Thyroid gland (tissue), 4 donors: Measurements from ENCODE around the gene STK4. TPM values are rescaled to one million over a fixed set of nuclear protein-coding genes. Genes with fewer than 3 reads are reported as not detected.

ENCODE experiments used
- DNase-seq, 2 donors: peaks; one replicate each; pipeline ENCODE4 v3.0.0-alpha.2; 2019
- H3K27ac ChIP-seq, 3 donors: fragments of 200-600 bp; sonication (generic); 1 replicate in 2 of 3; 2 replicates in 1 of 3; pipeline ENCODE4 v1.5.1; 2016 to 2019; ENCODE audit warnings: mild to moderate bottlenecking in 1 of 3, moderate library complexity in 1 of 3
- H3K27me3 ChIP-seq: fragments of 200-600 bp; sonication (generic); one replicate; pipeline ENCODE4 v1.5.1; 2019
- H3K36me3 ChIP-seq, 2 donors: fragments of 200-600 bp; sonication (generic); one replicate each; pipeline ENCODE4 v1.5.1; 2016 to 2019
- H3K4me1 ChIP-seq, 2 donors: fragments of 200-600 bp; sonication (generic); one replicate each; pipeline ENCODE4 v1.5.1; 2017 to 2019
- H3K4me3 ChIP-seq, 3 donors: fragments of 200-600 bp; sonication (generic); replicated peaks in 1 of 3; 1 replicate in 2 of 3; 2 replicates in 1 of 3; pipeline ENCODE4 v1.5.1; 2016; ENCODE audit warnings: mild to moderate bottlenecking in 1 of 3
- H3K9me3 ChIP-seq: fragments of 200-600 bp; sonication (generic); one replicate; pipeline ENCODE4 v1.5.1; 2017
- POLR2A ChIP-seq, 2 donors: fragments of 450-650 bp; IDR thresholded peaks; one replicate each; pipeline ENCODE4 v1.6.1; 2017; ENCODE audit warnings: antibody characterized with exemption in 2 of 2, mild to moderate bottlenecking in 2 of 2, moderate library complexity in 1 of 2
- WGBS, 2 donors: methylation state at CpG; one replicate each; pipeline ENCODE4 v1.1.5; 2017; 5-methylcytosine and 5-hydroxymethylcytosine counted together
- intact Hi-C: fragments of 100-400 bp; cut with DNase I; formaldehyde crosslinking; loops from one replicate; pipeline ENCODE4 v1.15.1; 2023
- total RNA-seq, 4 donors: library from RNA; depleted of rRNA; stranded (reverse); fragments of >200 nt; gene quantifications; one replicate each; pipeline ENCODE4 v1.2.3, GENCODE V29; 2016
- TF ChIP-seq, protein P1 (sequence below), 6 experiments: fragments of 200-600 bp in 3 of 6; fragments of 450-650 bp in 3 of 6; sonication (generic) in 3 of 6; IDR thresholded peaks; one replicate each; pipeline ENCODE4 v1.5.1; 2016 to 2019; ENCODE audit warnings: antibody characterized with exemption in 6 of 6, mild to moderate bottlenecking in 2 of 6, inconsistent platforms in 1 of 6, moderate library complexity in 1 of 6

The STK4 gene
- total RNA-seq, 4 donors from 2014 or later: 18.8 to 37.2 (median 29.2) TPM

DNA sequence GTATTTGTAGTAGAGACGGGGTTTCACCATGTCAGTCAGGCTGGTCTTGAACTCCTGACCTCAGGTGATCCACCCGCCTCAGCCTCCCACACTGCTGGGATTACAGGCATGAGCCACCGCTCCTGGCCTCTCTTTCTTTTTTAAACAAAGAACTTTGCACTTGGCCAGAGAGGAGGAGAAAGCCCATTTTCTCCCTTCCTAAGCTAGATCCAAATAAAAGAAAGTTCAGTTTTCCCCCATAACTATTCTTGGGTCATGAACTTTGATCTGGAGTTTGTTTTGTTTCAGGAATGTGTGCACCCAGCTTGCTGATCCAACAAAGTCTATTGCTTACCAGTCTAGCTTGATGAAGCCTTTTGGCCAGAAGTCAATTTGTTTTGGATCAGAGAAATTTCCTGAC lies 111.2 kb downstream of the STK4 start:
- peaks cover 9 to 44% of the 10 kb centered on the region in 2 donors for H3K36me3 ChIP-seq
- 96 to 97% methylated on average over 3 of the region's 3 CpGs for WGBS, 2 donors
- intact Hi-C loops: no loop called here

DNA sequence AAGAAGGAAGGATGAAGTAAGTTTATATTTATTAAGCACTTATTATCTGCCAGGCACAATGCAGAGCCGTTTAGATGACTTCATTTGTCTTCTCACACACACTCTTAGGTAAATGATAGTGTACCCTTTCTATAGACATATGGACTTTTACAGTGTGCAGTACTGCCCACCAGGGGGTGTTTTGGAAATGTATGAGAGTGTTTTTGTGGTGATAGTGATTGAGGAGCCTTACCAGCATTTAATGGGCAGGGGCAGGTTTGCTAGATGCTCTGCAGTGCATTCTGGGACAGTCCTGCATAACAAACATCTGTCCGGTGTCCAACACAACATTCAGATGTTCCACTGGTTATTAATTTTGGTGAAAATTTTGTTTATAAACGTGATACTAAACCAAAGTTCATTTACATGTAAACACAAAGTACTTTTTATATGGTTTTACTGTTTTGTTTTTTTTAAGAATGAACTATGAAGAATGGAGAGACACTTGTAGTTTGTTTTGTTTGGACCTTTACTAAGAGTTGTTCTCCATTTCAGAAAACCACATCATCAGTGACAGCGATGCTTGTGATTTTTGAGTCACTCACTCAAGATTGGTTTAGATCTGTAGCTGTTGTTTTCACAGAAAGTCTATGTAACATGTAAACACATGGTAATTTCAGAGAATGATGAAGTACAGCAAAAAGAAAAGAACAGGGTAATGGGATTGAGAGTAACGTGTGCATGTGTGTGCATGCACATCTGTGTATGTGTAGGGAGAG lies 114.7 kb downstream of the STK4 start:
- no peak for DNase-seq
- Histone ChIP-seq H3K4me1 (no peaks in the 10 kb centered on the region), H3K27me3 (no peaks in the 10 kb centered on the region), H3K27ac (no peak overlapping the region), H3K9me3 (no peaks in the 10 kb centered on the region), H3K36me3 (peaks cover 0 to 30% of the 10 kb centered on the region in 2 donors), H3K4me3 (no peak overlapping the region)
- WGBS, 2 donors: 90 to 91% methylated on average over 5 of the region's 5 CpGs
- TF ChIP-seq, protein P1, sequence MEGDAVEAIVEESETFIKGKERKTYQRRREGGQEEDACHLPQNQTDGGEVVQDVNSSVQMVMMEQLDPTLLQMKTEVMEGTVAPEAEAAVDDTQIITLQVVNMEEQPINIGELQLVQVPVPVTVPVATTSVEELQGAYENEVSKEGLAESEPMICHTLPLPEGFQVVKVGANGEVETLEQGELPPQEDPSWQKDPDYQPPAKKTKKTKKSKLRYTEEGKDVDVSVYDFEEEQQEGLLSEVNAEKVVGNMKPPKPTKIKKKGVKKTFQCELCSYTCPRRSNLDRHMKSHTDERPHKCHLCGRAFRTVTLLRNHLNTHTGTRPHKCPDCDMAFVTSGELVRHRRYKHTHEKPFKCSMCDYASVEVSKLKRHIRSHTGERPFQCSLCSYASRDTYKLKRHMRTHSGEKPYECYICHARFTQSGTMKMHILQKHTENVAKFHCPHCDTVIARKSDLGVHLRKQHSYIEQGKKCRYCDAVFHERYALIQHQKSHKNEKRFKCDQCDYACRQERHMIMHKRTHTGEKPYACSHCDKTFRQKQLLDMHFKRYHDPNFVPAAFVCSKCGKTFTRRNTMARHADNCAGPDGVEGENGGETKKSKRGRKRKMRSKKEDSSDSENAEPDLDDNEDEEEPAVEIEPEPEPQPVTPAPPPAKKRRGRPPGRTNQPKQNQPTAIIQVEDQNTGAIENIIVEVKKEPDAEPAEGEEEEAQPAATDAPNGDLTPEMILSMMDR (IDR thresholded peaks at IDR 0.05): peak in 1 of 6 experiments; percentile 19
- TF ChIP-seq POLR2A (IDR thresholded peaks at IDR 0.05): no peak
- intact Hi-C loops: no loop called here

More for the DNA sequence above, 111.2 kb downstream of the STK4 start:
- H3K9me3 ChIP-seq: no peaks in the 10 kb centered on the region
- no peak overlapping the region for H3K27ac ChIP-seq
- DNase-seq: no peak
- no peaks in the 10 kb centered on the region for H3K27me3 ChIP-seq
- H3K4me1 ChIP-seq: no peaks in the 10 kb centered on the region
- TF ChIP-seq POLR2A (IDR thresholded peaks at IDR 0.05): no peak
- TF ChIP-seq, protein P1 (IDR thresholded peaks at IDR 0.05): no peak
- H3K4me3 ChIP-seq: no peak overlapping the region

DNA sequence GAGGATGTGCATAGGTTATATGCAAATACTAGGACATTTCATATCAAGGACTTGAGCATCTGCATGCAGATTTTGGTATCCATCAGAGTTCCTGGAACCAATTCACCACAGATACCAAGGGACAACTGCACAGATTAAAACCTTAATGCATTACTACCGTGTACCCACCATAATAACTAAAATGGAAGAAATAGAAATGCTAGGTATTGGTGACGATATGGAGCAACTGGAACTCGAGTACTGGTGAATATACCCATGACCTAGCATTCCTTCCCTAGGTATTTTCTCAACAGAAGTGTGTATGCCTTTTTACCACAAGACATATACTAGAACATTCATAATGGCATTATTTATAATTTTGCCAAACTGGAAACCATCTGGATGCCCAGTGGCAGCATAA lies 116.2 kb downstream of the STK4 start:
- Histone ChIP-seq H3K27me3 (no peaks in the 10 kb centered on the region), H3K9me3 (no peaks in the 10 kb centered on the region), H3K36me3 (peaks cover 0 to 17% of the 10 kb centered on the region in 2 donors), H3K4me3 (no peak overlapping the region), H3K27ac (no peak overlapping the region), H3K4me1 (no peaks in the 10 kb centered on the region)
- intact Hi-C loops: no loop called here
- DNase-seq: no peak
- TF ChIP-seq, protein P1 (IDR thresholded peaks at IDR 0.05): no peak
- no peak for TF ChIP-seq POLR2A (IDR thresholded peaks at IDR 0.05)
- WGBS, 2 donors: 97% methylated on average over 3 of the region's 3 CpGs

DNA sequence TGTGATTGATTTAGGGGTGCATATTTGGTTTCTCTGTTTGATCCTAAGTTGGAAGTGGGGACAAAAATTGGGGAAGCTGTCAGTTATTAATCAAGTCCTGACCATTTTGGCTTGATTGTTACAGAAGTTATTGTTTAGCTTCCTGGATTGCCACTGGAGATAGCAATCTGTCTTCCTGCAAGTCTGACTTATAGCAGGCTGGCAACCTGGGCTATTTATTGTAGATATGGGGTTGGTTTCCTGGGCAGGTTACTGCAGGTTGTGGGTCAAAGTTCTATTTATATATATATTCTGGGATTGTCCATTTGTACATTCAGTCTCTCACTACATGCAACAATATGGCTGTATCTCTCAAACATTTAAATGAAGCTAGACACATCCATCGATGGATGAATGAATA lies 116.8 kb downstream of the STK4 start:
- H3K36me3 ChIP-seq: peaks cover 0 to 13% of the 10 kb centered on the region in 2 donors
- H3K27ac ChIP-seq: no peak overlapping the region
- 96 to 97% methylated on average over 1 of the region's 1 CpG for WGBS, 2 donors
- H3K4me1 ChIP-seq: no peaks in the 10 kb centered on the region
- no peak for DNase-seq
- TF ChIP-seq, protein P1 (IDR thresholded peaks at IDR 0.05): no peak
- TF ChIP-seq POLR2A (IDR thresholded peaks at IDR 0.05): no peak
- no peaks in the 10 kb centered on the region for H3K27me3 ChIP-seq
- intact Hi-C loops: no loop called here
- no peak overlapping the region for H3K4me3 ChIP-seq
- H3K9me3 ChIP-seq: no peaks in the 10 kb centered on the region

DNA sequence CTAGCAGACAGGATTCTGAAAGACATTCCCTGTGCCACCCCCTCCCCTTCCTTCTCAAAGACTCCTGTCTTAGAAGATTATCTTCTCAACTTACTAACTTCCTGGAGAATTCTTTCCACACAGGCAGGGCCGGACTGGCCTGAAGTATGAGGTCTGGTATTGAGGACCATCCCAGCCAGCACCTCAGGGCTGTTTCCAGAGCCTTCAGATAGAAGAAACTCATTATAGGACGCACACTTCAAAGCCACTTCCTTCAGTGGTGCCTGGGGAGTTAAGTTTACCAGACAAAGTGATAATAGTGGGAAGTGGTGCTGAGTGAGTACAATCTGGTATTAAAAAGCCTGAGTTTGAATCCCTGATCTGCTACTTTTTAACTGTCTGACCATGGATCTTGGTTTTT lies 119.0 kb downstream of the STK4 start:
- no peak overlapping the region for H3K27ac ChIP-seq
- H3K4me3 ChIP-seq: no peak overlapping the region
- intact Hi-C loops: no loop called here
- no peak for TF ChIP-seq POLR2A (IDR thresholded peaks at IDR 0.05)
- TF ChIP-seq, protein P1 (IDR thresholded peaks at IDR 0.05): no peak
- peaks cover 0 to 11% of the 10 kb centered on the region in 2 donors for H3K36me3 ChIP-seq
- H3K9me3 ChIP-seq: no peaks in the 10 kb centered on the region
- 64 to 65% methylated on average over 2 of the region's 2 CpGs for WGBS, 2 donors
- H3K27me3 ChIP-seq: no peaks in the 10 kb centered on the region
- H3K4me1 ChIP-seq: no peaks in the 10 kb centered on the region
- DNase-seq: no peak
